Peyer's patch (tissue), 4 donors: ENCODE measurements around the gene FOXO6. TPM values are rescaled to one million over a fixed set of nuclear protein-coding genes. Genes with fewer than 3 reads are reported as not detected.

Experiments used
- DNase-seq, 3 donors: peaks; one replicate each; pipeline ENCODE4 v3.0.0-alpha.2; 2017 to 2019
- H3K27ac ChIP-seq, 4 donors: fragments of 200-600 bp; sonication (generic); one replicate each; pipeline ENCODE4 v1.5.1; 2016 to 2019
- H3K27me3 ChIP-seq, 2 donors: fragments of 200-600 bp; sonication (generic); one replicate each; pipeline ENCODE4 v1.5.1; 2019
- H3K36me3 ChIP-seq, 3 donors: fragments of 200-600 bp; sonication (generic); one replicate each; pipeline ENCODE4 v1.5.1; 2016 to 2019
- H3K4me1 ChIP-seq, 4 donors: fragments of 200-600 bp; sonication (generic); one replicate each; pipeline ENCODE4 v1.5.1; 2016 to 2019
- H3K4me3 ChIP-seq, 4 donors: fragments of 200-600 bp; sonication (generic); 1 replicate in 3 of 4; 2 replicates in 1 of 4; pipeline ENCODE4 v1.5.1; 2016 to 2019; ENCODE audit warnings: mild to moderate bottlenecking in 1 of 4
- H3K9me3 ChIP-seq, 4 donors: fragments of 200-600 bp; sonication (generic); one replicate each; pipeline ENCODE4 v1.5.1; 2016 to 2019; ENCODE audit warnings: mild to moderate bottlenecking in 1 of 4
- CTCF ChIP-seq, 6 experiments: fragments of 450-650 bp in 4 of 6; fragments of 200-600 bp in 2 of 6; sonication (generic) in 1 of 6; IDR thresholded peaks; one replicate each; pipeline ENCODE4 v1.5.1; 2017 to 2019; ENCODE audit warnings: antibody characterized with exemption in 6 of 6, mild to moderate bottlenecking in 3 of 6, moderate library complexity in 1 of 6
- POLR2A ChIP-seq, 2 donors: fragments of 450-650 bp; IDR thresholded peaks; one replicate each; pipeline ENCODE4 v1.5.1; 2017; ENCODE audit warnings: antibody characterized with exemption in 2 of 2, mild to moderate bottlenecking in 2 of 2, moderate library complexity in 2 of 2
- total RNA-seq, 4 donors: library from RNA; depleted of rRNA; stranded (reverse); fragments of >200 nt; gene quantifications; one replicate each; pipeline ENCODE4 v1.1.0, GENCODE V29; 2016

FOXO6 gene
- total RNA-seq, 4 donors from 2014 or later: 0.53 to 1.1 TPM; not detected in 2

- H3K36me3 ChIP-seq: no peaks in the 10 kb centered on the region
- DNase-seq: peak in 1 of 3 donors; percentile 43
- H3K27me3 ChIP-seq: peaks cover 0 to 4% of the 10 kb centered on the region in 2 donors
- no peak overlapping the region for H3K4me3 ChIP-seq
- no peaks in the 10 kb centered on the region for H3K9me3 ChIP-seq
- H3K27ac ChIP-seq: no peak overlapping the region
- peaks cover 4 to 46% (median 18%) of the 10 kb centered on the region in 4 donors for H3K4me1 ChIP-seq
- TF ChIP-seq POLR2A (IDR thresholded peaks at IDR 0.05): no peak
- TF ChIP-seq CTCF (IDR thresholded peaks at IDR 0.05): no peak
Observed at GRCh38 chr1:41363591-41364320, 2.5 kb downstream of the FOXO6 start.

- no peak overlapping the region for H3K27ac ChIP-seq
Observed at GRCh38 chr1:41364442-41365319, 3.4 kb downstream of the FOXO6 start.

GRCh38 chr1:41365320-41365633 is 4.0 kb downstream of the FOXO6 start:
- Histone ChIP-seq H3K9me3 (no peaks in the 10 kb centered on the region), H3K36me3 (no peaks in the 10 kb centered on the region), H3K27ac (no peak overlapping the region), H3K27me3 (peaks cover 0 to 4% of the 10 kb centered on the region in 2 donors), H3K4me1 (peaks cover 4 to 36% (median 18%) of the 10 kb centered on the region in 4 donors), H3K4me3 (no peak overlapping the region)
- no peak for DNase-seq
- TF ChIP-seq CTCF (IDR thresholded peaks at IDR 0.05) (no peak), POLR2A (IDR thresholded peaks at IDR 0.05) (no peak)

More at GRCh38 chr1:41364442-41365319, 3.4 kb downstream of the FOXO6 start:
- peaks cover 0 to 4% of the 10 kb centered on the region in 2 donors for H3K27me3 ChIP-seq
- H3K36me3 ChIP-seq: no peaks in the 10 kb centered on the region
- no peak for DNase-seq
- H3K9me3 ChIP-seq: no peaks in the 10 kb centered on the region
- TF ChIP-seq CTCF (IDR thresholded peaks at IDR 0.05): no peak
- no peak for TF ChIP-seq POLR2A (IDR thresholded peaks at IDR 0.05)
- H3K4me3 ChIP-seq: no peak overlapping the region
- peaks cover 4 to 42% (median 18%) of the 10 kb centered on the region in 4 donors for H3K4me1 ChIP-seq

- TF ChIP-seq POLR2A (IDR thresholded peaks at IDR 0.05) (no peak), CTCF (IDR thresholded peaks at IDR 0.05) (no peak)
- no peaks in the 10 kb centered on the region for H3K9me3 ChIP-seq
- H3K27ac ChIP-seq: peak overlapping the region in 1 of 4 donors; percentile 9
- H3K36me3 ChIP-seq: no peaks in the 10 kb centered on the region
- H3K4me1 ChIP-seq: peaks cover 4 to 32% (median 16%) of the 10 kb centered on the region in 4 donors
- H3K4me3 ChIP-seq: peak overlapping the region; percentile 22 to 53 (median 42)
- DNase-seq: no peak
- H3K27me3 ChIP-seq: peaks cover 0 to 4% of the 10 kb centered on the region in 2 donors
Observed at GRCh38 chr1:41365772-41366454, 4.7 kb downstream of the FOXO6 start.

GRCh38 chr1:41366455-41367287 is 5.4 kb downstream of the FOXO6 start:
- Histone ChIP-seq H3K27ac (peak overlapping the region in 1 of 4 donors; percentile 9), H3K4me3 (peak overlapping the region; percentile 22 to 53 (median 42))

More at GRCh38 chr1:41366455-41367287, 5.4 kb downstream of the FOXO6 start:
- TF ChIP-seq POLR2A (IDR thresholded peaks at IDR 0.05): no peak
- Histone ChIP-seq H3K4me1 (peaks cover 4 to 32% (median 14%) of the 10 kb centered on the region in 4 donors), H3K27me3 (peaks cover 0 to 4% of the 10 kb centered on the region in 2 donors), H3K9me3 (no peaks in the 10 kb centered on the region), H3K36me3 (no peaks in the 10 kb centered on the region)
- no peak for DNase-seq
